ENCODE measurements around the gene TIMP2. TPM values are rescaled to one million over a fixed set of nuclear protein-coding genes. Genes with fewer than 3 reads are reported as not detected.
A peak's percentile ranks its signal among the peaks of the same experiment; 100 is the strongest.

Gene TIMP2
- total and polyA plus RNA-seq, 2 of the 13 experiments (the other 11 are each of a cell fraction or from before 2014, with no cell fraction given): 3.8 to 8.5 TPM

DNA sequence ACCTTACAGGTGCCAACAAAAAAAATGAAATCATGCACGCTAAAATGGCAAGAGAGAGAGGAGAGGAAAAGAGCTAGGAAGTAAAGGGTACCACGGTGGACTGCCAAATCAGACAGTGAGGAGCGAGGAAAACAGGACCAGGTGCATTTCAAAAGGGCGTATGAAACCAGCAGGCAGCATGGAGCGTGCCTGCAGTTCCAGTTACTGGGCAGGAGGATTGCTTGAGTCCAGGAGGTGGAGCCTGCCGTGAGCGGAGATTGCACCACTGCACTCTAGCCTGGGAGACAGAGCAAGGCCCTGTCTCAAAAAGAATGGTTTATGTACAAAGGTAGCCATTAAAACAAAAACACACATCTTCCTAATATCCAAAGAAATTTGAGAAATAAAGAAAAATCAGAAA, 100.9 kb downstream of the TIMP2 start:
- ChIA-PET POLR2A (no interaction called here), CTCF (ENCODE audit: low intra/inter-chr PET ratio, low total read pairs) (no interaction called here)
- no peak for DNase-seq (ENCODE audit: low spot score)
- H3K36me3 ChIP-seq (replicated peaks in 1 of 2; ENCODE audit: control insufficient read depth in 1 of 2, insufficient read depth in 2 of 2, low read length in 2 of 2): peaks cover 72 to 94% of the 10 kb centered on the region in 2 experiments
- intact Hi-C loops (cut with micrococcal nuclease; ENCODE audit: unreplicated experiment): no loop called here
- H3K27me3 ChIP-seq (ENCODE audit: control insufficient read depth in 1 of 2, insufficient read depth in 2 of 2, low read length in 2 of 2): no peaks in the 10 kb centered on the region
- no peak for FAIRE-seq
- peaks cover 6% of the 10 kb centered on the region for H4K20me1 ChIP-seq (ENCODE audit: insufficient read depth, low read length)
- no peaks in the 10 kb centered on the region for H3K9me3 ChIP-seq (ENCODE audit: low read length)
- no peak overlapping the region for H3K9ac ChIP-seq (ENCODE audit: insufficient read depth, low read depth, low read length)
- no peak overlapping the region for H2AFZ ChIP-seq (ENCODE audit: low read length)
- peaks cover 3% of the 10 kb centered on the region for H3K79me2 ChIP-seq (ENCODE audit: insufficient read depth, low read length)
- 0 out of 2 replicates have a peak, but pooled peaks cover 7% of the 10 kb centered on the region for H3K4me1 ChIP-seq (ENCODE audit: insufficient read depth, low read length)
- 95% methylated on average over 7 of the region's 7 CpGs for WGBS (ENCODE audit: low lambda C conversion rate)
- H3K27ac ChIP-seq (ENCODE audit: extremely low read length, insufficient read depth, low read length): no peak overlapping the region
- H3K4me3 ChIP-seq (replicated peaks in 1 of 3; ENCODE audit: insufficient read depth in 1 of 3, low read depth in 2 of 3, low read length in 3 of 3): no peak overlapping the region
- in situ Hi-C loops (cut with HindIII; ENCODE audit: extremely low pct_ligation_motif_present, low pct_unique_long_range_greater_than_20kb): no loop called here
- ATAC-seq: no peak
- BruUV-seq (replicated peaks): TSS peak; percentile 11
- TF ChIP-seq MLX (CRISPR knock-in tag; IDR thresholded peaks at IDR 0.05) (no peak), SIN3A (IDR thresholded peaks at IDR 0.05; ENCODE audit: borderline replicate concordance, low read depth, low read length) (no peak), ISL2 (CRISPR knock-in tag; IDR thresholded peaks at IDR 0.05) (no peak), ZBTB38 (CRISPR knock-in tag; IDR thresholded peaks at IDR 0.05) (0 out of 2 replicates have a peak, but pooled peaks have one; percentile 31)
- no peak overlapping the region for H3K4me2 ChIP-seq (ENCODE audit: low read depth, low read length)

DNA sequence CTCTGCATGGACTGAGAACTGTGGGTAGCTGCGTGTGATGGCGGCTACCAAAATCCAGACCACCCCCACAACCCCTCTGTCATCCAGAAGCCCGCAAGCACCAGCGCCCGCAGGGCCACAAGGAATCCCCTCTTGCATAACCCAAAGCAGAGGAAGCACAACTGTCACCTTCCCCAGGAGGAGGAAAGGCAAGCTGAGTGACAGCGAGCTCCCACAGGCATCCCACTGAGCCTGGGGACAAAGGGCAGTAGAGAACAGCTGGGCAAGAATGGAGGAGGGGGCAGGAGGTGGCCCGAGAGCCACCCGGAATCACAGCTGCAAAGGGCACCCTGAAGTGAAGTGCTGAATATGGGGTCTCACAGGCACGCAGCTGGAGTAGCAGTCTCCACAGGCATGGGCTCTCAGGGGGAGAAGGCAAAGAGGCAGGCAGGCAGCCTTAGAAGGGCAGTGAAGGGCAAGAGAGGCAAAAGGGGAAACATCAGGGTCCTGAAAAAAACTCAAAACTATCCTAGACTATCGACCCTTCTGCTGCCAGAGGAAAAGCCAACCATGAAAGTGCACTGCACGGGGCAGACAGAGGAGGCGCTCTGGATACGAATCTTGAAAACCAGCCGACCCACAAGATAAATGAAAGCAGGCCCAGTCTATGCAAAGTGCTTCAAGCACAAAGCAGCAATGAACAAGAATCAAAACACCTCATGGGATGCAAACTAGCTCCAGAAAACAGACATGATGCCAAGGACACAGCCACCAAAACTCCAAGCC, 101.7 kb downstream of the TIMP2 start:
- 0 out of 2 replicates have a peak, but pooled peaks cover 7% of the 10 kb centered on the region for H3K4me1 ChIP-seq (ENCODE audit: insufficient read depth, low read length)
- CTCF ChIA-PET (ENCODE audit: low intra/inter-chr PET ratio, low total read pairs): no interaction called here
- FAIRE-seq (no peak), DNase-seq (ENCODE audit: low spot score) (no peak), ATAC-seq (peak; percentile 13; the same call in 2 of the 3 replicates)
- H4K20me1 ChIP-seq (ENCODE audit: insufficient read depth, low read length): peaks cover 6% of the 10 kb centered on the region
- no peak overlapping the region for H3K27ac ChIP-seq (ENCODE audit: extremely low read length, insufficient read depth, low read length)
- no peaks in the 10 kb centered on the region for H3K27me3 ChIP-seq (ENCODE audit: control insufficient read depth in 1 of 2, insufficient read depth in 2 of 2, low read length in 2 of 2)
- TF ChIP-seq ARNT (IDR thresholded peaks at IDR 0.05) (no peak), TARDBP (CRISPR knock-in tag; IDR thresholded peaks at IDR 0.05) (no peak), ZNF460 (CRISPR knock-in tag; IDR thresholded peaks at IDR 0.05; ENCODE audit: borderline replicate concordance) (no peak), TFAP4 (IDR thresholded peaks at IDR 0.05; ENCODE audit: borderline replicate concordance, low read depth) (peak; percentile 36; the same call in 1 of the 2 replicates), ZNF598 (CRISPR knock-in tag; IDR thresholded peaks at IDR 0.05; ENCODE audit: borderline replicate concordance) (0 out of 2 replicates have a peak, but pooled peaks have one; percentile 50), KDM5B (CRISPR knock-in tag; IDR thresholded peaks at IDR 0.05; ENCODE audit: borderline replicate concordance) (0 out of 2 replicates have a peak, but pooled peaks have one; percentile 4), NONO (IDR thresholded peaks at IDR 0.05) (no peak), NONO (CRISPR knock-in tag; conservative IDR thresholded peaks at IDR 0.05) (0 out of 2 replicates have a peak, but pooled peaks have one; percentile 30), ZNF672 (CRISPR knock-in tag; IDR thresholded peaks at IDR 0.05) (no peak; the same call in 1 of the 2 replicates)
- TF ChIP-seq, protein P1, sequence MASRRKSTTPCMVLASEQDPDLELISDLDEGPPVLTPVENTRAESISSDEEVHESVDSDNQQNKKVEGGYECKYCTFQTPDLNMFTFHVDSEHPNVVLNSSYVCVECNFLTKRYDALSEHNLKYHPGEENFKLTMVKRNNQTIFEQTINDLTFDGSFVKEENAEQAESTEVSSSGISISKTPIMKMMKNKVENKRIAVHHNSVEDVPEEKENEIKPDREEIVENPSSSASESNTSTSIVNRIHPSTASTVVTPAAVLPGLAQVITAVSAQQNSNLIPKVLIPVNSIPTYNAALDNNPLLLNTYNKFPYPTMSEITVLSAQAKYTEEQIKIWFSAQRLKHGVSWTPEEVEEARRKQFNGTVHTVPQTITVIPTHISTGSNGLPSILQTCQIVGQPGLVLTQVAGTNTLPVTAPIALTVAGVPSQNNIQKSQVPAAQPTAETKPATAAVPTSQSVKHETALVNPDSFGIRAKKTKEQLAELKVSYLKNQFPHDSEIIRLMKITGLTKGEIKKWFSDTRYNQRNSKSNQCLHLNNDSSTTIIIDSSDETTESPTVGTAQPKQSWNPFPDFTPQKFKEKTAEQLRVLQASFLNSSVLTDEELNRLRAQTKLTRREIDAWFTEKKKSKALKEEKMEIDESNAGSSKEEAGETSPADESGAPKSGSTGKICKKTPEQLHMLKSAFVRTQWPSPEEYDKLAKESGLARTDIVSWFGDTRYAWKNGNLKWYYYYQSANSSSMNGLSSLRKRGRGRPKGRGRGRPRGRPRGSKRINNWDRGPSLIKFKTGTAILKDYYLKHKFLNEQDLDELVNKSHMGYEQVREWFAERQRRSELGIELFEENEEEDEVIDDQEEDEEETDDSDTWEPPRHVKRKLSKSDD (CRISPR knock-in tag; IDR thresholded peaks at IDR 0.05; ENCODE audit: low read depth): no peak
- no peak overlapping the region for H3K4me2 ChIP-seq (ENCODE audit: low read depth, low read length)
- H3K36me3 ChIP-seq (replicated peaks in 1 of 2; ENCODE audit: control insufficient read depth in 1 of 2, insufficient read depth in 2 of 2, low read length in 2 of 2): peaks cover 72 to 94% of the 10 kb centered on the region in 2 experiments
- in situ Hi-C loops (cut with HindIII; ENCODE audit: extremely low pct_ligation_motif_present, low pct_unique_long_range_greater_than_20kb): no loop called here
- peaks cover 3% of the 10 kb centered on the region for H3K79me2 ChIP-seq (ENCODE audit: insufficient read depth, low read length)
- 96% methylated on average over 14 of the region's 14 CpGs for WGBS (ENCODE audit: low lambda C conversion rate)
- H2AFZ ChIP-seq (ENCODE audit: low read length): no peak overlapping the region
- H3K4me3 ChIP-seq (replicated peaks in 1 of 3; ENCODE audit: insufficient read depth in 1 of 3, low read depth in 2 of 3, low read length in 3 of 3): no peak overlapping the region
- H3K9ac ChIP-seq (ENCODE audit: insufficient read depth, low read depth, low read length): no peak overlapping the region
- intact Hi-C loops (cut with micrococcal nuclease; ENCODE audit: unreplicated experiment): no loop called here
- POLR2A ChIA-PET: no interaction called here
- BruUV-seq (replicated peaks): no TSS peak
- no peaks in the 10 kb centered on the region for H3K9me3 ChIP-seq (ENCODE audit: low read length)
